SK-N-SH treated with all-trans-retinoic acid at 6 μM for 48 hours (cell line): ENCODE measurements around the gene MEF2C.

Experiments
- ATAC-seq: fragments of 200-7000 bp; cut with Tn5 transposase; 3 replicates; pipeline ENCODE4 v1.9.1; 2020; ENCODE audit warnings: mild to moderate bottlenecking, moderate library complexity
- ARNTL ChIP-seq: fragments of 450-650 bp; formaldehyde crosslinking; IDR thresholded peaks from 2 replicates; pipeline ENCODE4 v1.5.0; 2020; ENCODE audit warnings: low read depth, mild to moderate bottlenecking, moderate library complexity, borderline replicate concordance
- BACH2 ChIP-seq: fragments of 250-450 bp; sonication (Bioruptor Pico); IDR thresholded peaks from 2 replicates; pipeline ENCODE4 v1.9.0; 2021; ENCODE audit warnings: mild to moderate bottlenecking, borderline replicate concordance
- CSDC2 ChIP-seq: fragments of 250-450 bp; sonication (Bioruptor Pico); IDR thresholded peaks from 2 replicates; pipeline ENCODE4 v1.5.0; 2020; ENCODE audit warnings: mild to moderate bottlenecking, moderate library complexity
- CSRNP3 ChIP-seq: fragments of 250-450 bp; sonication (Bioruptor Pico); IDR thresholded peaks from 2 replicates; pipeline ENCODE4 v1.5.1; 2021; ENCODE audit warnings: mild to moderate bottlenecking, moderate library complexity
- ESRRG ChIP-seq: fragments of 250-450 bp; sonication (Bioruptor Pico); IDR thresholded peaks from 2 replicates; pipeline ENCODE4 v1.6.1; 2021; ENCODE audit warnings: mild to moderate bottlenecking
- GLIS3 ChIP-seq: fragments of 250-450 bp; sonication (Bioruptor Pico); IDR thresholded peaks from 2 replicates; pipeline ENCODE4 v1.5.0; 2020; ENCODE audit warnings: mild to moderate bottlenecking, moderate library complexity
- ISL1 ChIP-seq: fragments of 250-450 bp; sonication (Bioruptor Pico); IDR thresholded peaks from 2 replicates; pipeline ENCODE4 v2.1.2; 2022; ENCODE audit warnings: mild to moderate bottlenecking, moderate library complexity
- OSR1 ChIP-seq: fragments of 250-450 bp; sonication (Bioruptor Pico); IDR thresholded peaks from 2 replicates; pipeline ENCODE4 v1.8.0; 2022; ENCODE audit warnings: moderate library complexity, mild to moderate bottlenecking, inconsistent platforms
- PATZ1 ChIP-seq: fragments of 250-450 bp; sonication (Bioruptor Pico); IDR thresholded peaks from 2 replicates; pipeline ENCODE4 v1.8.0; 2020; ENCODE audit warnings: mild to moderate bottlenecking, moderate library complexity, borderline replicate concordance
- POU6F1 ChIP-seq: fragments of 250-450 bp; sonication (Bioruptor Pico); IDR thresholded peaks from 2 replicates; pipeline ENCODE4 v1.8.0; 2021; ENCODE audit warnings: low read depth, mild to moderate bottlenecking, moderate library complexity, borderline replicate concordance
- PPARA ChIP-seq: fragments of 250-450 bp; sonication (Bioruptor Pico); IDR thresholded peaks from 2 replicates; pipeline ENCODE4 v1.5.0; 2020; ENCODE audit warnings: mild to moderate bottlenecking, borderline replicate concordance
- RARB ChIP-seq: fragments of 250-450 bp; sonication (Bioruptor Pico); IDR thresholded peaks from 2 replicates; pipeline ENCODE4 v1.8.0; 2021; ENCODE audit warnings: mild to moderate bottlenecking, moderate library complexity
- SNAI2 ChIP-seq: fragments of 250-450 bp; sonication (Bioruptor Pico); IDR thresholded peaks from 2 replicates; pipeline ENCODE4 v1.5.0; 2020; ENCODE audit warnings: mild to moderate bottlenecking, moderate library complexity
- TCF4 ChIP-seq: fragments of 250-450 bp; sonication (Bioruptor Pico); IDR thresholded peaks from 2 replicates; pipeline ENCODE4 v1.8.0; 2021; ENCODE audit warnings: mild to moderate bottlenecking, moderate library complexity, borderline replicate concordance
- TOX ChIP-seq: fragments of 250-450 bp; sonication (Bioruptor Pico); IDR thresholded peaks from 2 replicates; pipeline ENCODE4 v1.8.0; 2021; ENCODE audit warnings: mild to moderate bottlenecking, moderate library complexity, borderline replicate concordance
- TSHZ2 ChIP-seq: fragments of 250-450 bp; sonication (Bioruptor Pico); IDR thresholded peaks from 2 replicates; pipeline ENCODE4 v1.5.0; 2020; ENCODE audit warnings: mild to moderate bottlenecking, moderate library complexity
- ZC3H10 ChIP-seq: fragments of 250-450 bp; sonication (Bioruptor Pico); IDR thresholded peaks from 2 replicates; pipeline ENCODE4 v1.5.1; 2021; ENCODE audit warnings: mild to moderate bottlenecking, moderate library complexity
- ZFP3 ChIP-seq: fragments of 250-450 bp; sonication (Bioruptor Pico); IDR thresholded peaks from 2 replicates; pipeline ENCODE4 v1.5.0; 2020; ENCODE audit warnings: mild to moderate bottlenecking, moderate library complexity
- ZFP30 ChIP-seq: fragments of 450-650 bp; formaldehyde crosslinking; IDR thresholded peaks from 2 replicates; pipeline ENCODE4 v1.5.0; 2022; ENCODE audit warnings: mild to moderate bottlenecking, moderate library complexity
- ZNF565 ChIP-seq: fragments of 450-650 bp; formaldehyde crosslinking; conservative IDR thresholded peaks from 2 replicates; pipeline ENCODE4 v1.5.0; 2020; ENCODE audit warnings: low read depth, mild to moderate bottlenecking, moderate library complexity
- ZNF70 ChIP-seq: fragments of 450-650 bp; formaldehyde crosslinking; IDR thresholded peaks from 2 replicates; pipeline ENCODE4 v1.5.0; 2020; ENCODE audit warnings: mild to moderate bottlenecking, moderate library complexity
- ZNF8 ChIP-seq: fragments of 450-650 bp; formaldehyde crosslinking; IDR thresholded peaks from 2 replicates; pipeline ENCODE4 v1.5.0; 2020; ENCODE audit warnings: mild to moderate bottlenecking, moderate library complexity

Gene MEF2C

GRCh38 chr5:88713818-88714217, 169.2 kb downstream of the MEF2C start:
- no peak for TF ChIP-seq BACH2 (CRISPR knock-in tag)
- no peak for TF ChIP-seq ESRRG
- TF ChIP-seq ARNTL (CRISPR knock-in tag): no peak
- TF ChIP-seq PATZ1 (CRISPR knock-in tag): no peak
- TF ChIP-seq ZNF565: no peak
- TF ChIP-seq ISL1: no peak
- no peak for TF ChIP-seq PPARA
- no peak for TF ChIP-seq SNAI2 (CRISPR knock-in tag)
- no peak for TF ChIP-seq RARB (CRISPR knock-in tag)
- no peak for TF ChIP-seq ZNF70 (CRISPR knock-in tag)
- TF ChIP-seq ZFP3 (CRISPR knock-in tag): no peak
- no peak for TF ChIP-seq ZNF8 (CRISPR knock-in tag)
- no peak for TF ChIP-seq ZFP30 (CRISPR knock-in tag)
- no peak for TF ChIP-seq OSR1
- TF ChIP-seq CSDC2 (CRISPR knock-in tag): no peak
- no peak for TF ChIP-seq POU6F1 (CRISPR knock-in tag)
- no peak for TF ChIP-seq TCF4 (CRISPR knock-in tag)
- no peak for TF ChIP-seq ZC3H10
- TF ChIP-seq, all 23 proteins: peak for 0

DNA sequence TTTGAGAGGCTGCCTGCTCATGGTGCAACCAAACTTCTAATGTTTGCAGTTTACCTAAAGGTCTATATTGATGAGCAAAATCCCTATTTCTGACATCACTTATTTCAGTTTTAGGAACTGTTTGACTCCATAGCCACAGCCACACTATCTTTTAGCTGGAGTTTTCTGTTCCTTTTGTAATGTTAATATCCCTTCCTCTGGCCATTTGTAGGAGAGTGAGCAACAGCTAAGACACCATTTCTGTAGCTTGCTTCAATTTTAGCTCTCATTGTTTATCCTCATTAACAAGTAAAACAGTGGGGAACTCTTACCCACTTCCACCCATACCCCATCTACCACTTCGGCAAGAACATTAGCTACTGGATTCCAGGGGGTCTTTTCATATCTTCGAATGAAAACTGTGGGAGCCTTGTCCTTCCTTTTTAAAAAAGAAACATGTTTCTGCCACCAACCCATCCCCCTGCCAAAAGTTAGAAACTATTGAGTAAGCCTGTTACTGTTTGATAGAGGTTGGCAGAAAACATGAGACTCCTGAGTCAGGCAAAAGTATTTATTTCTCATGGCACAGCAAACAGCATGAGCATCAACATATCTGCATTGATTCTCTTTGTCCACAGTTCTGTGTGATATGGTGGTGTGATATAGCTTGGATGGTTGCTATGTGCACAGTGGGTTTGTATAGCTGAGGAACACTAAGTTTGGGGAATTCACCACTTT, 174.1 kb downstream of the MEF2C start:
- no peak for TF ChIP-seq TCF4 (CRISPR knock-in tag)
- TF ChIP-seq ZNF565: no peak
- no peak for TF ChIP-seq ARNTL (CRISPR knock-in tag)
- TF ChIP-seq ZNF70 (CRISPR knock-in tag): no peak
- no peak for TF ChIP-seq POU6F1 (CRISPR knock-in tag)
- TF ChIP-seq CSRNP3 (CRISPR knock-in tag): no peak
- TF ChIP-seq ESRRG: no peak
- TF ChIP-seq ISL1: no peak
- TF ChIP-seq PPARA: no peak
- no peak for ATAC-seq

More at GRCh38 chr5:88713818-88714217, 169.2 kb downstream of the MEF2C start:
- no peak for ATAC-seq

GRCh38 chr5:88708021-88708420, 175.0 kb downstream of the MEF2C start:
- no peak for TF ChIP-seq ZNF565
- no peak for TF ChIP-seq ZNF70 (CRISPR knock-in tag)
- no peak for TF ChIP-seq SNAI2 (CRISPR knock-in tag)
- TF ChIP-seq ZC3H10: no peak
- no peak for TF ChIP-seq PPARA
- no peak for TF ChIP-seq ARNTL (CRISPR knock-in tag)
- no peak for TF ChIP-seq ZFP30 (CRISPR knock-in tag)
- TF ChIP-seq CSDC2 (CRISPR knock-in tag): no peak
- TF ChIP-seq, all 23 proteins: peak for 0
- no peak for ATAC-seq

DNA sequence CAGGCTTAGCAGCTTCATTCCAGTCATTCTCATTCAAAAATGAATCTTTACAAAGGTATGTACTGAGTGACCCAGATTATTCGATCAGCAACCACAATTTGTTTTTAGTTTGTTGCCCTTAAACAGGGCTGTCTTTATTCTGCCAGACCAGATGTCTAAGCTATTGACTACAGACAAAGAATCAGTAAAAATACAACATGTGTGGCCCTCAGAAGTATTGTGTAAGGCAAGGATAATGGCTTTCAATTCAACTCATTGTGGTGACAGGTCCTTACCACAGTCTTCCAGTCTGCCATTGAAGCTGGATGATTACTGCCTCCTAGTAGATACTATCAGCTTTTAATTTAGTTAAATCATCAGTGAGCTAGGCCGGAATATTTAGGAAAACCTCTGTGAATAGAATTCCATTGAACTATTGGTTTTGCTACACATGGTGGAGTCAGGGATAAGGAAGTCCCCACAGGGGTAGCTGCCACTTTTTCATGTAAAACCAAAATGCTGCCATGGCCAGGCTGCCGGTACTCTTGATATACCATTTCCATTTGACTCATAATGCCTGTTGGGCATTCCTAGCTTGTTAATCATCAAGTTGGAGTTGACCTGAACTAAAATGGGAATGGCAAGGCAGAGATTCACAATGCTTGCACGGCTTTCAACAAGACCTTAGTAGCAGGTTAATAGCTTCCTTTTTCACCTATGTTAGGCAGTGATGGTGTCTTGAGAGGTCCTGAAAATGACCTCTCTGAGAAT, 175.6 kb downstream of the MEF2C start:
- no peak for ATAC-seq
- TF ChIP-seq ZC3H10 (no peak), ARNTL (CRISPR knock-in tag) (no peak), TOX (no peak), CSDC2 (CRISPR knock-in tag) (no peak), SNAI2 (CRISPR knock-in tag) (no peak), ESRRG (no peak), ZNF70 (CRISPR knock-in tag) (no peak), ZNF8 (CRISPR knock-in tag) (no peak), TSHZ2 (CRISPR knock-in tag) (no peak), ZNF565 (no peak), ZFP30 (CRISPR knock-in tag) (no peak), GLIS3 (no peak), ISL1 (no peak), CSRNP3 (CRISPR knock-in tag) (no peak)
